H9 (cell line): Measurements from ENCODE around the gene CTF1. TPM values are rescaled to one million over a fixed set of nuclear protein-coding genes. Genes with fewer than 3 reads are reported as not detected.

Source experiments
- DNase-seq: peaks from one replicate; pipeline ENCODE4 v3.0.0-alpha.2; 2017
- H2AFZ ChIP-seq: one replicate; pipeline ENCODE4 v1.6.1; 2013; ENCODE audit warnings: mild to moderate bottlenecking, low read length, control low read depth, moderate library complexity
- H2AK5ac ChIP-seq: 2 replicates; pipeline ENCODE4 v1.6.1; 2013; ENCODE audit warnings: low read length, control low read depth, mixed read lengths; ENCODE audit not compliant: insufficient read length
- H2BK120ac ChIP-seq: one replicate; pipeline ENCODE4 v1.6.1; 2013; ENCODE audit warnings: low read depth, mild to moderate bottlenecking, low read length, control low read depth, inconsistent platforms; ENCODE audit not compliant: poor library complexity, severe bottlenecking
- H2BK12ac ChIP-seq: 2 replicates; pipeline ENCODE4 v1.6.1; 2013; ENCODE audit warnings: low read length, control low read depth, mixed read lengths, low read depth; ENCODE audit not compliant: insufficient read length
- H2BK15ac ChIP-seq: 2 replicates; pipeline ENCODE4 v1.6.1; 2013; ENCODE audit warnings: low read depth, low read length, control low read depth
- H2BK20ac ChIP-seq: one replicate; pipeline ENCODE4 v1.6.1; 2013; ENCODE audit warnings: low read depth, mild to moderate bottlenecking, low read length, control low read depth, inconsistent platforms; ENCODE audit not compliant: poor library complexity, severe bottlenecking
- H2BK5ac ChIP-seq: 2 replicates; pipeline ENCODE4 v1.6.1; 2013; ENCODE audit warnings: low read length, control low read depth, mixed read lengths; ENCODE audit not compliant: insufficient read length
- H3K14ac ChIP-seq: 2 replicates; pipeline ENCODE4 v1.6.1; 2013; ENCODE audit warnings: low read length, control low read depth; ENCODE audit not compliant: insufficient read depth
- H3K18ac ChIP-seq: 2 replicates; pipeline ENCODE4 v1.6.1; 2013; ENCODE audit warnings: low read depth, mild to moderate bottlenecking, mixed read lengths, low read length, control low read depth; ENCODE audit not compliant: insufficient read length
- H3K23ac ChIP-seq: 2 replicates; pipeline ENCODE4 v1.6.1; 2013; ENCODE audit warnings: low read length, control low read depth, mixed read lengths, low read depth; ENCODE audit not compliant: insufficient read length
- H3K23me2 ChIP-seq: 2 replicates; pipeline ENCODE4 v1.6.1; 2013; ENCODE audit warnings: low read depth, mild to moderate bottlenecking, mixed read lengths, low read length, control low read depth; ENCODE audit not compliant: insufficient read length, poor library complexity, severe bottlenecking
- H3K27ac ChIP-seq: 2 replicates; pipeline ENCODE4 v1.5.1; 2013; ENCODE audit warnings: low read length, control low read depth, mixed read lengths, low read depth; ENCODE audit not compliant: insufficient read length
- H3K27me3 ChIP-seq: 2 replicates; pipeline ENCODE4 v1.6.1; 2013; ENCODE audit warnings: low read length, control low read depth, inconsistent platforms; ENCODE audit not compliant: insufficient read depth
- H3K4ac ChIP-seq: 2 replicates; pipeline ENCODE4 v1.6.1; 2013; ENCODE audit warnings: low read depth, mild to moderate bottlenecking, control low read depth, inconsistent platforms, low read length, moderate library complexity
- H3K4me1 ChIP-seq: 2 replicates; pipeline ENCODE4 v1.6.1; 2013; ENCODE audit warnings: low read length, control low read depth, inconsistent platforms; ENCODE audit not compliant: insufficient read depth
- H3K4me2 ChIP-seq: 2 replicates; pipeline ENCODE4 v1.6.1; 2013; ENCODE audit warnings: low read length, control low read depth, mixed read lengths; ENCODE audit not compliant: insufficient read length, insufficient read depth
- H3K56ac ChIP-seq: 2 replicates; pipeline ENCODE4 v1.6.1; 2013; ENCODE audit warnings: low read depth, mild to moderate bottlenecking, mixed read lengths, low read length, control low read depth; ENCODE audit not compliant: insufficient read length
- H3K79me1 ChIP-seq: 2 replicates; pipeline ENCODE4 v1.6.1; 2013; ENCODE audit warnings: low read depth, mild to moderate bottlenecking, moderate library complexity, low read length, control low read depth, inconsistent platforms; ENCODE audit not compliant: insufficient read depth, poor library complexity, severe bottlenecking
- H3K79me2 ChIP-seq: 2 replicates; pipeline ENCODE4 v1.6.1; 2013; ENCODE audit warnings: low read length, control low read depth, inconsistent platforms; ENCODE audit not compliant: insufficient read depth
- H3K9ac ChIP-seq: 2 replicates; pipeline ENCODE4 v1.6.1; 2013; ENCODE audit warnings: low read length, control low read depth, mixed read lengths; ENCODE audit not compliant: insufficient read length; ENCODE audit errors: extremely low read depth
- H3K9me3 ChIP-seq: one replicate; pipeline ENCODE4 v1.6.1; 2013; ENCODE audit warnings: low read depth, low read length, inconsistent platforms; ENCODE audit not compliant: control insufficient read depth
- H3T11ph ChIP-seq: one replicate; pipeline ENCODE4 v1.6.1; 2013; ENCODE audit warnings: mild to moderate bottlenecking, low read length, control low read depth, inconsistent platforms
- H4K20me1 ChIP-seq: one replicate; pipeline ENCODE4 v1.6.1; 2013; ENCODE audit not compliant: control insufficient read depth, insufficient read length, insufficient read depth
- H4K5ac ChIP-seq: 2 replicates; pipeline ENCODE4 v1.6.1; 2013; ENCODE audit warnings: low read depth, mild to moderate bottlenecking, mixed read lengths, low read length, control low read depth; ENCODE audit not compliant: insufficient read length
- H4K8ac ChIP-seq: replicated peaks from 2 replicates; pipeline ENCODE4 v1.6.1; 2013; ENCODE audit warnings: low read length, control low read depth, mixed read lengths, low read depth; ENCODE audit not compliant: insufficient read length
- H4K91ac ChIP-seq: 2 replicates; pipeline ENCODE4 v1.6.1; 2013; ENCODE audit warnings: low read depth, mild to moderate bottlenecking, moderate library complexity, mixed read lengths, low read length, control low read depth; ENCODE audit not compliant: insufficient read length
- H3K27ac Mint-ChIP-seq, 3 experiments: 2 replicates in 2 of 3; 3 replicates in 1 of 3; pipeline ENCODE4 v1.8.0; 2020 to 2021; ENCODE audit warnings: mixed read lengths in 3 of 3, mild to moderate bottlenecking in 1 of 3, moderate library complexity in 1 of 3
- H3K27me3 Mint-ChIP-seq: 2 replicates; pipeline ENCODE4 v1.8.0; 2021; ENCODE audit warnings: low read depth, mild to moderate bottlenecking, moderate library complexity, mixed read lengths
- H3K36me3 Mint-ChIP-seq, 3 experiments: 2 replicates in 2 of 3; 3 replicates in 1 of 3; pipeline ENCODE4 v1.8.0; 2020 to 2021; ENCODE audit warnings: low read depth in 3 of 3, mixed read lengths in 3 of 3; ENCODE audit not compliant: insufficient read depth in 1 of 3
- H3K4me1 Mint-ChIP-seq, 2 experiments: 2 replicates each; pipeline ENCODE4 v1.8.0; 2020; ENCODE audit warnings: mixed read lengths in 2 of 2
- H3K4me3 Mint-ChIP-seq, 2 experiments: 2 replicates in 1 of 2; 3 replicates in 1 of 2; pipeline ENCODE4 v1.8.0; 2020 to 2021; ENCODE audit warnings: mild to moderate bottlenecking in 2 of 2, mixed read lengths in 2 of 2, moderate library complexity in 1 of 2
- H3K9me3 Mint-ChIP-seq, 2 experiments: 2 replicates in 1 of 2; 3 replicates in 1 of 2; pipeline ENCODE4 v1.8.0; 2020; ENCODE audit warnings: mild to moderate bottlenecking in 2 of 2, mixed read lengths in 2 of 2, moderate library complexity in 1 of 2
- WGBS: extraction: QIAGEN DNeasy Blood & Tissue Kit; methylation state at CpG from one replicate; pipeline ENCODE4 v1.1.7; 2013; ENCODE audit warnings: missing lambda C conversion rate, low lambda C conversion rate, mixed read lengths; ENCODE audit not compliant: insufficient read length; ENCODE audit errors: extremely low coverage; 5-methylcytosine and 5-hydroxymethylcytosine counted together
- total RNA-seq: library from RNA; stranded (reverse); gene quantifications from 2 replicates; pipeline ENCODE4 v1.2.1, GENCODE V29; 2021
- TF ChIP-seq, protein P1 (sequence below): fragments of 200-600 bp; sonication (generic); conservative IDR thresholded peaks from 3 replicates; pipeline ENCODE4 v1.8.0; 2021; ENCODE audit warnings: antibody characterized with exemption, mild to moderate bottlenecking

Gene CTF1
- total RNA-seq, 1 experiment from 2014 or later = 0.72 TPM

- H3K9me3 Mint-ChIP-seq = no peaks in the 10 kb centered on the region; a peak in 1 of 5 replicates
Measured at GRCh38 chr16:30941600-30942425, 45.4 kb downstream of the CTF1 start.

More at GRCh38 chr16:30941600-30942425, 45.4 kb downstream of the CTF1 start:
- peaks cover 36 to 69% (median 56%) of the 10 kb centered on the region in 3 experiments; a peak in 6 of 7 replicates for H3K36me3 Mint-ChIP-seq
- no CpG with 5 or more reads among the region's 15 CpGs for WGBS
- Histone ChIP-seq H3K79me2 (no peaks in the 10 kb centered on the region), H2BK12ac (no peak overlapping the region), H3K56ac (no peak overlapping the region), H2AK5ac (no peak overlapping the region), H3K14ac (no peak overlapping the region), H3K23ac (no peak overlapping the region), H3T11ph (no peak overlapping the region), H4K20me1 (no peaks in the 10 kb centered on the region), H3K9me3 (no peaks in the 10 kb centered on the region), H2AFZ (no peak overlapping the region), H4K91ac (no peak overlapping the region), H3K4ac (no peak overlapping the region), H3K9ac (no peak overlapping the region), H2BK15ac (no peak overlapping the region), H3K4me2 (no peak overlapping the region), H3K27ac (no peak overlapping the region), H3K4me1 (peaks cover 2% of the 10 kb centered on the region; the same call in 1 of the 2 replicates), H2BK20ac (no peak overlapping the region), H2BK5ac (no peak overlapping the region), H3K23me2 (no peaks in the 10 kb centered on the region), H3K18ac (no peak overlapping the region), H3K79me1 (no peaks in the 10 kb centered on the region), H3K27me3 (no peaks in the 10 kb centered on the region), H4K8ac (no peak overlapping the region), H4K5ac (no peak overlapping the region), H2BK120ac (no peak overlapping the region)
- TF ChIP-seq, protein P1, sequence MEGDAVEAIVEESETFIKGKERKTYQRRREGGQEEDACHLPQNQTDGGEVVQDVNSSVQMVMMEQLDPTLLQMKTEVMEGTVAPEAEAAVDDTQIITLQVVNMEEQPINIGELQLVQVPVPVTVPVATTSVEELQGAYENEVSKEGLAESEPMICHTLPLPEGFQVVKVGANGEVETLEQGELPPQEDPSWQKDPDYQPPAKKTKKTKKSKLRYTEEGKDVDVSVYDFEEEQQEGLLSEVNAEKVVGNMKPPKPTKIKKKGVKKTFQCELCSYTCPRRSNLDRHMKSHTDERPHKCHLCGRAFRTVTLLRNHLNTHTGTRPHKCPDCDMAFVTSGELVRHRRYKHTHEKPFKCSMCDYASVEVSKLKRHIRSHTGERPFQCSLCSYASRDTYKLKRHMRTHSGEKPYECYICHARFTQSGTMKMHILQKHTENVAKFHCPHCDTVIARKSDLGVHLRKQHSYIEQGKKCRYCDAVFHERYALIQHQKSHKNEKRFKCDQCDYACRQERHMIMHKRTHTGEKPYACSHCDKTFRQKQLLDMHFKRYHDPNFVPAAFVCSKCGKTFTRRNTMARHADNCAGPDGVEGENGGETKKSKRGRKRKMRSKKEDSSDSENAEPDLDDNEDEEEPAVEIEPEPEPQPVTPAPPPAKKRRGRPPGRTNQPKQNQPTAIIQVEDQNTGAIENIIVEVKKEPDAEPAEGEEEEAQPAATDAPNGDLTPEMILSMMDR = peak; percentile 89
- no peak overlapping the region for H3K4me3 Mint-ChIP-seq
- peak; percentile 90 for DNase-seq
- peaks cover 12 to 21% of the 10 kb centered on the region in 2 experiments for H3K4me1 Mint-ChIP-seq
- peak overlapping the region in 1 of 3 experiments; percentile 91; a peak in 1 of 7 replicates for H3K27ac Mint-ChIP-seq
- H3K27me3 Mint-ChIP-seq = no peaks in the 10 kb centered on the region
